ENCODE data around the gene PTBP3. TPM values are rescaled to one million over a fixed set of nuclear protein-coding genes. Genes with fewer than 3 reads are reported as not detected.

PTBP3 gene
- total RNA-seq, 1 experiment from 2014 or later = 23.2 TPM

DNA sequence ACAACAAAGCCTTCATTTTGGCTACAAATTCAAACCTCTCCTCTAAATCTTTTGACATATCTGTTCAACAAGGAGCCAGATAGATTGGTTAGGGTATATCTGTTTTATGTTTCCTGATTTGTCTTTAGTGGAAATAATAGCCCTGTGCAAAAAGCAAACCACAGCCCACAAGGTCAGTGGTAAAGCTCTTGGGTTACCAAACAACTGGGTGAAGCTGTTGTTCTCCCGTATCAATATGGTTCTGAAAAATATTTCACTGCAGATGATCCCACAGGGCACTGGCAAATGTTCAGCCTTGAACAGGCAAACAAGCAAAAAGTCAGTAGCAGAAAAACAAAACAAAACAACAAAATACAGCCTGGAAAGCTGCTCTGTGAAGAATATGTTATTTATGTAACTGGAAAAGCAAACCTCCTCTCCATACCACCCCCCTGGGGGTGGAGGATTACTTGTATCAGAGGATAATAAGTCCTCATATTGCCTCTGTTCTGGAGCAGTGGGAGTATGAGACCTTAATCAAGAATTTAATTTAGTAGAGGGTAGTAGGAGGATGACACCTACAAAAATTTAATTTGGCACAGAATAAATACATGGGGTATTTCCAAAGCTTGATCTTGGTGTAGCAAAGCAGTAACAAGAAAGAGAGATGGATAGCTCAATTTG is 20.8 kb upstream of the PTBP3 start:
- no peaks in the 10 kb centered on the region for H3K9me3 ChIP-seq (ENCODE audit: low read length)
- TF ChIP-seq EZH2phosphoT487 (IDR thresholded peaks at IDR 0.05; ENCODE audit: borderline replicate concordance, low read length) (no peak), EZH2 (IDR thresholded peaks at IDR 0.05; ENCODE audit: low read length, unreplicated experiment) (no peak)
- TF ChIP-seq, protein P1, sequence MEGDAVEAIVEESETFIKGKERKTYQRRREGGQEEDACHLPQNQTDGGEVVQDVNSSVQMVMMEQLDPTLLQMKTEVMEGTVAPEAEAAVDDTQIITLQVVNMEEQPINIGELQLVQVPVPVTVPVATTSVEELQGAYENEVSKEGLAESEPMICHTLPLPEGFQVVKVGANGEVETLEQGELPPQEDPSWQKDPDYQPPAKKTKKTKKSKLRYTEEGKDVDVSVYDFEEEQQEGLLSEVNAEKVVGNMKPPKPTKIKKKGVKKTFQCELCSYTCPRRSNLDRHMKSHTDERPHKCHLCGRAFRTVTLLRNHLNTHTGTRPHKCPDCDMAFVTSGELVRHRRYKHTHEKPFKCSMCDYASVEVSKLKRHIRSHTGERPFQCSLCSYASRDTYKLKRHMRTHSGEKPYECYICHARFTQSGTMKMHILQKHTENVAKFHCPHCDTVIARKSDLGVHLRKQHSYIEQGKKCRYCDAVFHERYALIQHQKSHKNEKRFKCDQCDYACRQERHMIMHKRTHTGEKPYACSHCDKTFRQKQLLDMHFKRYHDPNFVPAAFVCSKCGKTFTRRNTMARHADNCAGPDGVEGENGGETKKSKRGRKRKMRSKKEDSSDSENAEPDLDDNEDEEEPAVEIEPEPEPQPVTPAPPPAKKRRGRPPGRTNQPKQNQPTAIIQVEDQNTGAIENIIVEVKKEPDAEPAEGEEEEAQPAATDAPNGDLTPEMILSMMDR (conservative IDR thresholded peaks at IDR 0.05; ENCODE audit: low read depth, low read length) = no peak
- DNase-seq = no peak
- H4K20me1 ChIP-seq (ENCODE audit: low read length) = no peaks in the 10 kb centered on the region
- no TSS peak for BruUV-seq (replicated peaks)
- no peaks in the 10 kb centered on the region for H3K36me3 ChIP-seq (ENCODE audit: low read depth, low read length)
- H3F3A ChIP-seq (ENCODE audit: low read length, unreplicated experiment) = no peaks in the 10 kb centered on the region
- H3K27ac ChIP-seq (ENCODE audit: low read length) = no peak overlapping the region
- H3K4me1 ChIP-seq (ENCODE audit: insufficient read depth, low read length) = no peaks in the 10 kb centered on the region
- no peak overlapping the region for H3K9ac ChIP-seq (ENCODE audit: low read length)
- ChIA-PET CTCF (no interaction called here), POLR2A (ENCODE audit: unreplicated experiment) (no interaction called here)
- no peaks in the 10 kb centered on the region for H3K27me3 ChIP-seq (ENCODE audit: low read length)
- H2AFZ ChIP-seq (ENCODE audit: low read length) = no peak overlapping the region
- ATAC-seq = no peak
- H3K9me2 ChIP-seq (replicated peaks; ENCODE audit: low read length) = no peaks in the 10 kb centered on the region
- H3K4me2 ChIP-seq (ENCODE audit: low read length) = no peak overlapping the region
- H3K4me3 ChIP-seq (ENCODE audit: low read length) = no peak overlapping the region
- no peaks in the 10 kb centered on the region for H3K79me2 ChIP-seq (ENCODE audit: low read length)
- intact Hi-C loops (cut with micrococcal nuclease) = no loop called here

GRCh38 chr9:112352209-112352608 is 18.8 kb upstream of the PTBP3 start:
- no peaks in the 10 kb centered on the region for H3K79me2 ChIP-seq (ENCODE audit: low read length)
- H2AFZ ChIP-seq (ENCODE audit: low read length) = no peak overlapping the region
- intact Hi-C loops (cut with micrococcal nuclease) = no loop called here
- POLR2A ChIA-PET (ENCODE audit: unreplicated experiment) = no interaction called here
- H3F3A ChIP-seq (ENCODE audit: low read length, unreplicated experiment) = no peaks in the 10 kb centered on the region
- no peaks in the 10 kb centered on the region for H3K4me1 ChIP-seq (ENCODE audit: insufficient read depth, low read length)
- H3K27me3 ChIP-seq (ENCODE audit: low read length) = no peaks in the 10 kb centered on the region
- no TSS peak for BruUV-seq (replicated peaks)
- CTCF ChIA-PET = no interaction called here
- TF ChIP-seq, protein P1 (conservative IDR thresholded peaks at IDR 0.05; ENCODE audit: low read depth, low read length) = no peak
- TF ChIP-seq EZH2 (IDR thresholded peaks at IDR 0.05; ENCODE audit: low read length, unreplicated experiment) (no peak), EZH2phosphoT487 (IDR thresholded peaks at IDR 0.05; ENCODE audit: borderline replicate concordance, low read length) (no peak)
- no peak overlapping the region for H3K4me2 ChIP-seq (ENCODE audit: low read length)
- no peak for DNase-seq
- no peaks in the 10 kb centered on the region for H4K20me1 ChIP-seq (ENCODE audit: low read length)
- H3K9ac ChIP-seq (ENCODE audit: low read length) = no peak overlapping the region
- no peaks in the 10 kb centered on the region for H3K36me3 ChIP-seq (ENCODE audit: low read depth, low read length)
- H3K9me3 ChIP-seq (ENCODE audit: low read length) = no peaks in the 10 kb centered on the region
- H3K4me3 ChIP-seq (ENCODE audit: low read length) = no peak overlapping the region
- H3K9me2 ChIP-seq (replicated peaks; ENCODE audit: low read length) = no peaks in the 10 kb centered on the region
- H3K27ac ChIP-seq (ENCODE audit: low read length) = no peak overlapping the region
- ATAC-seq = no peak

DNA sequence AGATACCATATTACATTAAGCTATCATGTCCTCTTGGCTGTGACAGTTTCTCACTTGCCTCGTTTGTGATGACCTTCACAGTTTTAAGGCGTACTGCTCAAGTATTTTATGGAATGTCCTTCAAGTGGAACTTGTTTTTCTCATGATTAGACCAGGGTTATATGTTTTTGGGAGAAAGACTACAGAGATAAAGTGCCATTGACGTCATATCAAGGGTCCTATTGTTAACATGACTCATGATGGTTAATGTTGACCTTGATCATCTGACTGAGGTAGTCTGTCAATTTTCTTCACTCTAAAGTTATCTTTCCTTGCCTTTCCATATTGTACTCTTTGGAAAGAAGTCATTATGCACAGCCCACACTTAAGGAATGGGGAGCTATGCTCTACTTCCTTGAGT is 17.8 kb upstream of the PTBP3 start:
- H4K20me1 ChIP-seq (ENCODE audit: low read length) = no peaks in the 10 kb centered on the region

More for the DNA sequence above, 17.8 kb upstream of the PTBP3 start:
- no peak overlapping the region for H3K4me3 ChIP-seq (ENCODE audit: low read length)
- no peaks in the 10 kb centered on the region for H3K27me3 ChIP-seq (ENCODE audit: low read length)
- no peak overlapping the region for H3K4me2 ChIP-seq (ENCODE audit: low read length)
- H2AFZ ChIP-seq (ENCODE audit: low read length) = no peak overlapping the region
- H3K36me3 ChIP-seq (ENCODE audit: low read depth, low read length) = no peaks in the 10 kb centered on the region
- DNase-seq (no peak), ATAC-seq (no peak)
- no peaks in the 10 kb centered on the region for H3K9me2 ChIP-seq (replicated peaks; ENCODE audit: low read length)
- no peak overlapping the region for H3K27ac ChIP-seq (ENCODE audit: low read length)
- intact Hi-C loops (cut with micrococcal nuclease) = no loop called here
- no peaks in the 10 kb centered on the region for H3F3A ChIP-seq (ENCODE audit: low read length, unreplicated experiment)
- ChIA-PET CTCF (interaction anchor here (0.5 kb wide), 1 partner anchor 104 kb away, joined by 4 read pairs; no protein-coding TSS in a partner anchor), POLR2A (ENCODE audit: unreplicated experiment) (no interaction called here)
- no peaks in the 10 kb centered on the region for H3K9me3 ChIP-seq (ENCODE audit: low read length)
- no peaks in the 10 kb centered on the region for H3K4me1 ChIP-seq (ENCODE audit: insufficient read depth, low read length)
- no peak overlapping the region for H3K9ac ChIP-seq (ENCODE audit: low read length)
- TF ChIP-seq EZH2phosphoT487 (IDR thresholded peaks at IDR 0.05; ENCODE audit: borderline replicate concordance, low read length) (no peak), EZH2 (IDR thresholded peaks at IDR 0.05; ENCODE audit: low read length, unreplicated experiment) (no peak)
- TF ChIP-seq, protein P1 (conservative IDR thresholded peaks at IDR 0.05; ENCODE audit: low read depth, low read length) = no peak
- no TSS peak for BruUV-seq (replicated peaks)
- no peaks in the 10 kb centered on the region for H3K79me2 ChIP-seq (ENCODE audit: low read length)

Data from PC-3 (cell line).